ENCODE data around the gene PFKM.
A peak's percentile ranks its signal among the peaks of the same experiment; 100 is the strongest.

PFKM gene

DNA sequence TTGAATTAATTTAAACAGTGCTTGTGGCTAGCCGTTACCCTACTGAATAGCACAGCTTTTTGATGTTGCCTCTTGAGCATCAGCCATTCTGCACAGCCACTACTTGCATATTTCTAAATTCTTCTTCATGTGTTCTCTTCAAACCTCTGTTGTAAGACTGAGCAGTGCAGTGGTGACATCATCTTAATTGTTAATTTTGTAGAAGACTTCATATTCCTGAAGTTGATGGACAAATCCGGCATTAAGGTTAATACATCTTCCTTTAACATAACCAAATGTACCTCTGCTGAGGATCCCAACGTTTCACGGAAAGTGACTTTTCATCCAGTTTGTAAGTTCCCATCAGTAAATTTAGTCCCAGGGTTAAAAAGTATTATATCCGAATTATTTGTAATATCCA is 38.9 kb upstream of the PFKM start:
- H2AFZ ChIP-seq (ENCODE audit: low read length): no peak overlapping the region
- no peaks in the 10 kb centered on the region for H3K79me2 ChIP-seq (ENCODE audit: low read length)
- peaks cover 4% of the 10 kb centered on the region; the same call in 1 of the 2 replicates for H3K36me3 ChIP-seq (replicated peaks; ENCODE audit: insufficient read depth, low read length)
- H3K27me3 ChIP-seq (replicated peaks; ENCODE audit: insufficient read depth, low read length): no peaks in the 10 kb centered on the region
- H3K27ac ChIP-seq (ENCODE audit: low read length): no peak overlapping the region
- no peak for DNase-seq
- H3K9me2 ChIP-seq (replicated peaks; ENCODE audit: insufficient read depth, low read length): no peaks in the 10 kb centered on the region
- no peak overlapping the region for H3K9ac ChIP-seq (ENCODE audit: low read length)
- TF ChIP-seq, protein P1, sequence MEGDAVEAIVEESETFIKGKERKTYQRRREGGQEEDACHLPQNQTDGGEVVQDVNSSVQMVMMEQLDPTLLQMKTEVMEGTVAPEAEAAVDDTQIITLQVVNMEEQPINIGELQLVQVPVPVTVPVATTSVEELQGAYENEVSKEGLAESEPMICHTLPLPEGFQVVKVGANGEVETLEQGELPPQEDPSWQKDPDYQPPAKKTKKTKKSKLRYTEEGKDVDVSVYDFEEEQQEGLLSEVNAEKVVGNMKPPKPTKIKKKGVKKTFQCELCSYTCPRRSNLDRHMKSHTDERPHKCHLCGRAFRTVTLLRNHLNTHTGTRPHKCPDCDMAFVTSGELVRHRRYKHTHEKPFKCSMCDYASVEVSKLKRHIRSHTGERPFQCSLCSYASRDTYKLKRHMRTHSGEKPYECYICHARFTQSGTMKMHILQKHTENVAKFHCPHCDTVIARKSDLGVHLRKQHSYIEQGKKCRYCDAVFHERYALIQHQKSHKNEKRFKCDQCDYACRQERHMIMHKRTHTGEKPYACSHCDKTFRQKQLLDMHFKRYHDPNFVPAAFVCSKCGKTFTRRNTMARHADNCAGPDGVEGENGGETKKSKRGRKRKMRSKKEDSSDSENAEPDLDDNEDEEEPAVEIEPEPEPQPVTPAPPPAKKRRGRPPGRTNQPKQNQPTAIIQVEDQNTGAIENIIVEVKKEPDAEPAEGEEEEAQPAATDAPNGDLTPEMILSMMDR (IDR thresholded peaks at IDR 0.05; ENCODE audit: low read length): no peak
- TF ChIP-seq EZH2phosphoT487 (IDR thresholded peaks at IDR 0.05; ENCODE audit: low read length) (no peak), EZH2 (optimal IDR thresholded peaks at IDR 0.05; ENCODE audit: low read depth, low read length) (no peak)
- H3K4me2 ChIP-seq (ENCODE audit: low read depth, low read length): no peak overlapping the region
- H3F3A ChIP-seq (ENCODE audit: insufficient read depth, low read length): no peaks in the 10 kb centered on the region
- no peaks in the 10 kb centered on the region for H3K4me1 ChIP-seq (ENCODE audit: low read length)
- no peaks in the 10 kb centered on the region for H3K9me3 ChIP-seq (replicated peaks; ENCODE audit: insufficient read depth, low read length)
- H3K4me3 ChIP-seq (ENCODE audit: low read length): no peak overlapping the region
- H4K20me1 ChIP-seq (ENCODE audit: insufficient read depth, low read length): no peaks in the 10 kb centered on the region

DNA sequence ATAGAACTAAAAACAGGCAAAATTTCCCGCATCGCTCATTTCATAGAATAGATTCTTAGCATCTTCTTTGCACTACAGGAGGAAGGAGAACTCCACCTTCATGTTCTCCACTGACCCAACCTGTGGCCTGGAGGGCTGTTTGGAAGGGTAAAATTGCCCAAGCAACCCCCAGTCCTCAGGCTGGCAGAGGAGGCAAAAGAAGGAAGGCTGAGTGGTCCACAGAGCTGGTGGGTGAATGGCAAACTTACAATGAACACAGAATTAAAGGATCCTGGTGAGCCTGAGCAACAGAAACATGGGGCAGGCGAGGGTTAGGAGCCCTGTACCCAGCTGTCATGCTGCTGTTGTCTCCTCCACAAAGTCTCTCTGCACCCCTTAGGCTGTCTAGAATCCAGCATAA is 38.3 kb upstream of the PFKM start:
- Histone ChIP-seq H3F3A (ENCODE audit: insufficient read depth, low read length) (no peaks in the 10 kb centered on the region), H3K4me2 (ENCODE audit: low read depth, low read length) (no peak overlapping the region), H3K4me1 (ENCODE audit: low read length) (no peaks in the 10 kb centered on the region), H3K36me3 (replicated peaks; ENCODE audit: insufficient read depth, low read length) (peaks cover 4% of the 10 kb centered on the region; the same call in 1 of the 2 replicates), H3K9me2 (replicated peaks; ENCODE audit: insufficient read depth, low read length) (no peaks in the 10 kb centered on the region), H3K4me3 (ENCODE audit: low read length) (no peak overlapping the region), H3K9me3 (replicated peaks; ENCODE audit: insufficient read depth, low read length) (no peaks in the 10 kb centered on the region), H3K27me3 (replicated peaks; ENCODE audit: insufficient read depth, low read length) (no peaks in the 10 kb centered on the region), H4K20me1 (ENCODE audit: insufficient read depth, low read length) (no peaks in the 10 kb centered on the region), H2AFZ (ENCODE audit: low read length) (no peak overlapping the region), H3K27ac (ENCODE audit: low read length) (no peak overlapping the region), H3K9ac (ENCODE audit: low read length) (no peak overlapping the region), H3K79me2 (ENCODE audit: low read length) (no peaks in the 10 kb centered on the region)
- TF ChIP-seq EZH2phosphoT487 (IDR thresholded peaks at IDR 0.05; ENCODE audit: low read length): no peak
- TF ChIP-seq, protein P1 (IDR thresholded peaks at IDR 0.05; ENCODE audit: low read length): no peak
- TF ChIP-seq EZH2 (optimal IDR thresholded peaks at IDR 0.05; ENCODE audit: low read depth, low read length): no peak
- no peak for DNase-seq

DNA sequence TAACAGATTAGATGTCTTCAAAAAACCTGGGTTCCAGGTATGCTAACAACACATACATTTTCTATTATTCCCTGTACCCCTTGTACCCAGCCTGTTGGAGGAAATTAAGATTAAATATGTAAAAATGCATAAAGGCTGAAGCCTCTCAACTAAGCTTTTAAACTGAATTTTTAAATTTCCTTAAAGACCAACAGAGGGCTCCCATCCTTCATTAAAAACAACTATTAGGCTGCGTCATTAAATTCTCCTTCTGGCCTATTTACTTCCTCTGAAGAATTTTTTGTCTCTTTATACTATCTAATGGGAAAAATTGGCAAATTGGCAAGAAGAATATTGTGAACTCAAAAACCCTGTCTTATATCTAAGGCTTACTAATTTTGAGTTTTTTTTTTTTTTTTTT is 35.1 kb upstream of the PFKM start:
- Histone ChIP-seq H3K9me3 (replicated peaks; ENCODE audit: insufficient read depth, low read length) (no peaks in the 10 kb centered on the region), H2AFZ (ENCODE audit: low read length) (no peak overlapping the region), H3K9ac (ENCODE audit: low read length) (no peak overlapping the region), H3K4me1 (ENCODE audit: low read length) (no peaks in the 10 kb centered on the region), H4K20me1 (ENCODE audit: insufficient read depth, low read length) (no peaks in the 10 kb centered on the region), H3K27me3 (replicated peaks; ENCODE audit: insufficient read depth, low read length) (no peaks in the 10 kb centered on the region), H3K4me2 (ENCODE audit: low read depth, low read length) (no peak overlapping the region), H3F3A (ENCODE audit: insufficient read depth, low read length) (no peaks in the 10 kb centered on the region), H3K4me3 (ENCODE audit: low read length) (no peak overlapping the region), H3K79me2 (ENCODE audit: low read length) (no peaks in the 10 kb centered on the region), H3K27ac (ENCODE audit: low read length) (no peak overlapping the region), H3K36me3 (replicated peaks; ENCODE audit: insufficient read depth, low read length) (peaks cover 7% of the 10 kb centered on the region; the same call in 1 of the 2 replicates), H3K9me2 (replicated peaks; ENCODE audit: insufficient read depth, low read length) (no peaks in the 10 kb centered on the region)
- DNase-seq: no peak
- TF ChIP-seq, protein P1 (IDR thresholded peaks at IDR 0.05; ENCODE audit: low read length): peak; percentile 17; the same call in 1 of the 2 replicates
- no peak for TF ChIP-seq EZH2 (optimal IDR thresholded peaks at IDR 0.05; ENCODE audit: low read depth, low read length)
